Pancreas (tissue), 10 donors: ENCODE data around the gene BAG3. TPM values are rescaled to one million over a fixed set of nuclear protein-coding genes. Genes with fewer than 3 reads are reported as not detected.

Experiments used
- ATAC-seq, 4 donors: fragments of 200-7000 bp; cut with Tn5 transposase; one replicate each; pipeline versions ENCODE4 v1.8.0 to v1.9.1; 2020; ENCODE audit warnings: mild to moderate bottlenecking in 4 of 4, moderate library complexity in 4 of 4
- DNase-seq, 6 donors: peaks; one replicate each; pipeline ENCODE4 v3.0.0-alpha.2; 2020
- FAIRE-seq: peaks from 2 replicates; lab custom pipeline; 2012; peaks lifted over from hg19 to GRCh38; lab: Jason Lieb, UNC
- H3K27ac ChIP-seq, 4 donors: fragments of 200-600 bp; sonication (generic); 1 replicate in 3 of 4; 2 replicates in 1 of 4; pipeline versions ENCODE4 v1.5.0 to v1.8.0; 2020
- H3K27me3 ChIP-seq, 4 donors: fragments of 200-600 bp; one replicate each; pipeline ENCODE4 v1.8.0; 2021
- H3K36me3 ChIP-seq, 3 donors: fragments of 200-600 bp; sonication (generic) in 1 of 3; one replicate each; pipeline versions ENCODE4 v1.5.0 to v1.8.0; 2020 to 2021
- H3K4me1 ChIP-seq, 3 donors: fragments of 200-600 bp; one replicate each; pipeline ENCODE4 v1.8.0; 2021
- H3K4me3 ChIP-seq, 4 donors: fragments of 200-600 bp; sonication (generic) in 2 of 4; one replicate each; pipeline versions ENCODE4 v1.5.0 to v1.8.0; 2020 to 2021
- H3K9me3 ChIP-seq, 4 donors: fragments of 200-600 bp; one replicate each; pipeline ENCODE4 v1.8.0; 2021
- CTCF ChIP-seq, 4 donors: fragments of 200-600 bp; sonication (generic) in 3 of 4; IDR thresholded peaks; one replicate each; pipeline versions ENCODE4 v1.5.0 to v1.8.0; 2021; ENCODE audit warnings: antibody characterized with exemption in 4 of 4
- WGBS, 2 donors: extraction: QIAGEN DNeasy Blood & Tissue Kit; methylation state at CpG; one replicate each; pipeline ENCODE4 v1.1.7; 2013; 5-methylcytosine and 5-hydroxymethylcytosine counted together
- intact Hi-C, 3 donors: fragments of 100-400 bp; cut with DNase I; formaldehyde crosslinking; loops; one replicate each; pipeline versions ENCODE4 v1.11.1 to v1.14.2; 2022
- polyA plus RNA-seq, 2 donors: library from polyadenylated mRNA; stranded (reverse); fragments of 200-250 nt; gene quantifications; one replicate each; pipeline ENCODE4 v1.2.3, GENCODE V29; 2013
- total RNA-seq, 6 donors: library from RNA; stranded (reverse); fragmentation: NEBNext Ultra II Directional in 4 of 6; extraction: Animal tissue kit (Norgen Biotek cat#: 25700) in 4 of 6; gene quantifications; one replicate each; pipeline versions ENCODE4 v1.2.1 to v1.2.4, GENCODE V29; 2021 to 2023
- donor health status: healthy with polysubstance abuse.
- donor health status: DM: no; HTN: no; CAD: no; lungs with moderate emphysema.
- donor health status: DM: no; HTN: no; CAD: no.
- donor health status: control.
- donor health status: control.
- donor health status: Bipolar disorder and iron deficiency.
- donor health status: DM: yes; HTN: yes; CAD: no.
- donor health status: DM: no; HTN: no; CAD: no.
- donor health status: DM: no; HTN: no; CAD: no.
- donor health status: DM: yes; HTN: yes; CAD: no.

Gene BAG3
- total and polyA plus RNA-seq, 8 donors = 6.4 to 16.8 (median 8.8) TPM

GRCh38 chr10:119673271-119673670 lies 22.1 kb downstream of the BAG3 start:
- no peak for DNase-seq
- H3K4me1 ChIP-seq = peaks cover 3 to 13% (median 3%) of the 10 kb centered on the region in 3 donors
- no peak for FAIRE-seq
- no peaks in the 10 kb centered on the region for H3K9me3 ChIP-seq
- H3K4me3 ChIP-seq = no peak overlapping the region
- H3K27me3 ChIP-seq = no peaks in the 10 kb centered on the region
- H3K36me3 ChIP-seq = peaks cover 8 to 68% (median 34%) of the 10 kb centered on the region in 3 donors
- H3K27ac ChIP-seq = no peak overlapping the region
- WGBS, 2 donors = 67 to 82% methylated on average over 4 of the region's 4 CpGs
- no peak for ATAC-seq
- TF ChIP-seq CTCF (IDR thresholded peaks at IDR 0.05) = no peak
- intact Hi-C loops = loop anchor here in 1 of 3 donors (10.0 kb wide), 1 partner anchor 192 kb away; no protein-coding TSS in a partner anchor

- Histone ChIP-seq H3K9me3 (no peaks in the 10 kb centered on the region), H3K4me3 (no peak overlapping the region), H3K36me3 (peaks cover 8 to 62% (median 27%) of the 10 kb centered on the region in 3 donors), H3K27me3 (no peaks in the 10 kb centered on the region), H3K27ac (no peak overlapping the region), H3K4me1 (no peaks in the 10 kb centered on the region)
- 82 to 85% methylated on average over 9 of the region's 9 CpGs for WGBS, 2 donors
- intact Hi-C loops = loop anchor here in 1 of 3 donors (10.0 kb wide), 1 partner anchor 189 kb away; no protein-coding TSS in a partner anchor
- no peak for FAIRE-seq
- no peak for DNase-seq
- no peak for ATAC-seq
- no peak for TF ChIP-seq CTCF (IDR thresholded peaks at IDR 0.05)
Observed at GRCh38 chr10:119675483-119676170, 24.4 kb downstream of the BAG3 start.

GRCh38 chr10:119677126-119677525 lies 25.9 kb downstream of the BAG3 start:
- H3K27ac ChIP-seq = no peak overlapping the region
- H3K27me3 ChIP-seq = no peaks in the 10 kb centered on the region
- no peak for DNase-seq
- no peak overlapping the region for H3K4me3 ChIP-seq
- no peaks in the 10 kb centered on the region for H3K9me3 ChIP-seq
- no peaks in the 10 kb centered on the region for H3K4me1 ChIP-seq
- intact Hi-C loops = loop anchor here in 1 of 3 donors (10.0 kb wide), 1 partner anchor 188 kb away; no protein-coding TSS in a partner anchor
- no peak for FAIRE-seq
- no peak for TF ChIP-seq CTCF (IDR thresholded peaks at IDR 0.05)
- peaks cover 8 to 50% (median 20%) of the 10 kb centered on the region in 3 donors for H3K36me3 ChIP-seq
- ATAC-seq = no peak
- WGBS, 2 donors = 92 to 93% methylated on average over 6 of the region's 6 CpGs

GRCh38 chr10:119677904-119678755 lies 26.9 kb downstream of the BAG3 start:
- Histone ChIP-seq H3K36me3 (peaks cover 8 to 40% (median 10%) of the 10 kb centered on the region in 3 donors), H3K27me3 (no peaks in the 10 kb centered on the region), H3K27ac (no peak overlapping the region), H3K4me1 (no peaks in the 10 kb centered on the region), H3K9me3 (no peaks in the 10 kb centered on the region), H3K4me3 (no peak overlapping the region)
- DNase-seq = no peak
- no peak for ATAC-seq
- intact Hi-C loops = loop anchor here in 1 of 3 donors (10.0 kb wide), 1 partner anchor 187 kb away; no protein-coding TSS in a partner anchor
- WGBS, 2 donors = 96% methylated on average over 13 of the region's 13 CpGs
- no peak for TF ChIP-seq CTCF (IDR thresholded peaks at IDR 0.05)
- FAIRE-seq = no peak
